ENCODE measurements around the gene DIS3L2. TPM values are rescaled to one million over a fixed set of nuclear protein-coding genes. Genes with fewer than 3 reads are reported as not detected.

DIS3L2 gene
- total and polyA plus RNA-seq, 2 experiments from 2014 or later = 15.2 to 25.3 TPM

DNA sequence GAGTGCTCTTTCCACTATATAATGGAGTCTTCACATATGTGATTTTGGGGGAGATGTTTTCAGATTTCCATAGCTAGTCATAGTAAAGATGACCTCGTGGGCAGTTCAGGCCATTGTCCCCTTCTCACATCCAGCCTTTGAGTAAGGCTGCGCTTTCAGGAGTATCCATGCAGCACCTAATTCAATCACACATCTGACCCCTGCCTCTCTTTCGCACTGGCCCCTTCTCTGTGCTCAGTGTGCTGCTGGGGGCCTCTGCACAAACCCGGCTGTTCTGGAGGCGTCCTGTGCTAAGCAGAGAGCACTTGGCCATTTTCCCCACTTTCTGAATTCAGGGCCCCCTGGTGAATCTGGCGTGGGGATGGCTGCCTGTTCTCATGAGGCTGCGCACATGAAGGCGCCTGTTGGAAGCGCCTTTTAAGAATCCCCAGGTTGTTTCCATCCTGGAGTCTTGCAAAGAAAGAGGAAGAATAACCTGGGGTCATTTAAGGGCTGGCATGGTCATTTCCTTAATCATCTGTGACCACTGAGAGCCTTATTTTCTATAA, 321.1 kb downstream of the DIS3L2 start:
- H3K4me3 Mint-ChIP-seq = no peak overlapping the region

More for the DNA sequence above, 321.1 kb downstream of the DIS3L2 start:
- no peaks in the 10 kb centered on the region for H3K27me3 Mint-ChIP-seq (ENCODE audit: insufficient read depth, low read depth, poor library complexity)
- H3K9me2 ChIP-seq (ENCODE audit: insufficient read depth) = no peaks in the 10 kb centered on the region
- H3K4me3 ChIP-seq = no peak overlapping the region
- 0 out of 3 replicates have a peak, but pooled peaks cover 3% of the 10 kb centered on the region for H3K9me3 Mint-ChIP-seq
- no peak for TF ChIP-seq JUNB (IDR thresholded peaks at IDR 0.05; ENCODE audit: unreplicated experiment)
- no peak for TF ChIP-seq CREB1 (CRISPR knock-in tag; IDR thresholded peaks at IDR 0.05; ENCODE audit: low read depth)
- TF ChIP-seq, protein P1, sequence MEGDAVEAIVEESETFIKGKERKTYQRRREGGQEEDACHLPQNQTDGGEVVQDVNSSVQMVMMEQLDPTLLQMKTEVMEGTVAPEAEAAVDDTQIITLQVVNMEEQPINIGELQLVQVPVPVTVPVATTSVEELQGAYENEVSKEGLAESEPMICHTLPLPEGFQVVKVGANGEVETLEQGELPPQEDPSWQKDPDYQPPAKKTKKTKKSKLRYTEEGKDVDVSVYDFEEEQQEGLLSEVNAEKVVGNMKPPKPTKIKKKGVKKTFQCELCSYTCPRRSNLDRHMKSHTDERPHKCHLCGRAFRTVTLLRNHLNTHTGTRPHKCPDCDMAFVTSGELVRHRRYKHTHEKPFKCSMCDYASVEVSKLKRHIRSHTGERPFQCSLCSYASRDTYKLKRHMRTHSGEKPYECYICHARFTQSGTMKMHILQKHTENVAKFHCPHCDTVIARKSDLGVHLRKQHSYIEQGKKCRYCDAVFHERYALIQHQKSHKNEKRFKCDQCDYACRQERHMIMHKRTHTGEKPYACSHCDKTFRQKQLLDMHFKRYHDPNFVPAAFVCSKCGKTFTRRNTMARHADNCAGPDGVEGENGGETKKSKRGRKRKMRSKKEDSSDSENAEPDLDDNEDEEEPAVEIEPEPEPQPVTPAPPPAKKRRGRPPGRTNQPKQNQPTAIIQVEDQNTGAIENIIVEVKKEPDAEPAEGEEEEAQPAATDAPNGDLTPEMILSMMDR (conservative IDR thresholded peaks at IDR 0.05; ENCODE audit: low read depth in 2 of 2) = no peak
- TF ChIP-seq, protein P2, sequence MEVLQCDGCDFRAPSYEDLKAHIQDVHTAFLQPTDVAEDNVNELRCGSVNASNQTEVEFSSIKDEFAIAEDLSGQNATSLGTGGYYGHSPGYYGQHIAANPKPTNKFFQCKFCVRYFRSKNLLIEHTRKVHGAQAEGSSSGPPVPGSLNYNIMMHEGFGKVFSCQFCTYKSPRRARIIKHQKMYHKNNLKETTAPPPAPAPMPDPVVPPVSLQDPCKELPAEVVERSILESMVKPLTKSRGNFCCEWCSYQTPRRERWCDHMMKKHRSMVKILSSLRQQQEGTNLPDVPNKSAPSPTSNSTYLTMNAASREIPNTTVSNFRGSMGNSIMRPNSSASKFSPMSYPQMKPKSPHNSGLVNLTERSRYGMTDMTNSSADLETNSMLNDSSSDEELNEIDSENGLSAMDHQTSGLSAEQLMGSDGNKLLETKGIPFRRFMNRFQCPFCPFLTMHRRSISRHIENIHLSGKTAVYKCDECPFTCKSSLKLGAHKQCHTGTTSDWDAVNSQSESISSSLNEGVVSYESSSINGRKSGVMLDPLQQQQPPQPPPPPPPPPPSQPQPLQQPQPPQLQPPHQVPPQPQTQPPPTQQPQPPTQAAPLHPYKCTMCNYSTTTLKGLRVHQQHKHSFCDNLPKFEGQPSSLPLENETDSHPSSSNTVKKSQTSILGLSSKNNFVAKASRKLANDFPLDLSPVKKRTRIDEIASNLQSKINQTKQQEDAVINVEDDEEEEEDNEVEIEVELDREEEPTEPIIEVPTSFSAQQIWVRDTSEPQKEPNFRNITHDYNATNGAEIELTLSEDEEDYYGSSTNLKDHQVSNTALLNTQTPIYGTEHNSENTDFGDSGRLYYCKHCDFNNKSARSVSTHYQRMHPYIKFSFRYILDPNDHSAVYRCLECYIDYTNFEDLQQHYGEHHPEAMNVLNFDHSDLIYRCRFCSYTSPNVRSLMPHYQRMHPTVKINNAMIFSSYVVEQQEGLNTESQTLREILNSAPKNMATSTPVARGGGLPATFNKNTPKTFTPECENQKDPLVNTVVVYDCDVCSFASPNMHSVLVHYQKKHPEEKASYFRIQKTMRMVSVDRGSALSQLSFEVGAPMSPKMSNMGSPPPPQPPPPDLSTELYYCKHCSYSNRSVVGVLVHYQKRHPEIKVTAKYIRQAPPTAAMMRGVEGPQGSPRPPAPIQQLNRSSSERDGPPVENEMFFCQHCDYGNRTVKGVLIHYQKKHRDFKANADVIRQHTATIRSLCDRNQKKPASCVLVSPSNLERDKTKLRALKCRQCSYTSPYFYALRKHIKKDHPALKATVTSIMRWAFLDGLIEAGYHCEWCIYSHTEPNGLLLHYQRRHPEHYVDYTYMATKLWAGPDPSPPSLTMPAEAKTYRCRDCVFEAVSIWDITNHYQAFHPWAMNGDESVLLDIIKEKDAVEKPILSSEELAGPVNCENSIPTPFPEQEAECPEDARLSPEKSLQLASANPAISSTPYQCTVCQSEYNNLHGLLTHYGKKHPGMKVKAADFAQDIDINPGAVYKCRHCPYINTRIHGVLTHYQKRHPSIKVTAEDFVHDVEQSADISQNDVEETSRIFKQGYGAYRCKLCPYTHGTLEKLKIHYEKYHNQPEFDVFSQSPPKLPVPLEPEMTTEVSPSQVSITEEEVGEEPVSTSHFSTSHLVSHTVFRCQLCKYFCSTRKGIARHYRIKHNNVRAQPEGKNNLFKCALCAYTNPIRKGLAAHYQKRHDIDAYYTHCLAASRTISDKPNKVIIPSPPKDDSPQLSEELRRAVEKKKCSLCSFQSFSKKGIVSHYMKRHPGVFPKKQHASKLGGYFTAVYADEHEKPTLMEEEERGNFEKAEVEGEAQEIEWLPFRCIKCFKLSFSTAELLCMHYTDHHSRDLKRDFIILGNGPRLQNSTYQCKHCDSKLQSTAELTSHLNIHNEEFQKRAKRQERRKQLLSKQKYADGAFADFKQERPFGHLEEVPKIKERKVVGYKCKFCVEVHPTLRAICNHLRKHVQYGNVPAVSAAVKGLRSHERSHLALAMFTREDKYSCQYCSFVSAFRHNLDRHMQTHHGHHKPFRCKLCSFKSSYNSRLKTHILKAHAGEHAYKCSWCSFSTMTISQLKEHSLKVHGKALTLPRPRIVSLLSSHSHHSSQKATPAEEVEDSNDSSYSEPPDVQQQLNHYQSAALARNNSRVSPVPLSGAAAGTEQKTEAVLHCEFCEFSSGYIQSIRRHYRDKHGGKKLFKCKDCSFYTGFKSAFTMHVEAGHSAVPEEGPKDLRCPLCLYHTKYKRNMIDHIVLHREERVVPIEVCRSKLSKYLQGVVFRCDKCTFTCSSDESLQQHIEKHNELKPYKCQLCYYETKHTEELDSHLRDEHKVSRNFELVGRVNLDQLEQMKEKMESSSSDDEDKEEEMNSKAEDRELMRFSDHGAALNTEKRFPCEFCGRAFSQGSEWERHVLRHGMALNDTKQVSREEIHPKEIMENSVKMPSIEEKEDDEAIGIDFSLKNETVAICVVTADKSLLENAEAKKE (CRISPR knock-in tag; IDR thresholded peaks at IDR 0.05) = no peak
- TF ChIP-seq ZNF114 (CRISPR knock-in tag; IDR thresholded peaks at IDR 0.05) = no peak
- TF ChIP-seq STAT1 (IDR thresholded peaks at IDR 0.05; ENCODE audit: unreplicated experiment) = no peak
- TF ChIP-seq, protein P3, sequence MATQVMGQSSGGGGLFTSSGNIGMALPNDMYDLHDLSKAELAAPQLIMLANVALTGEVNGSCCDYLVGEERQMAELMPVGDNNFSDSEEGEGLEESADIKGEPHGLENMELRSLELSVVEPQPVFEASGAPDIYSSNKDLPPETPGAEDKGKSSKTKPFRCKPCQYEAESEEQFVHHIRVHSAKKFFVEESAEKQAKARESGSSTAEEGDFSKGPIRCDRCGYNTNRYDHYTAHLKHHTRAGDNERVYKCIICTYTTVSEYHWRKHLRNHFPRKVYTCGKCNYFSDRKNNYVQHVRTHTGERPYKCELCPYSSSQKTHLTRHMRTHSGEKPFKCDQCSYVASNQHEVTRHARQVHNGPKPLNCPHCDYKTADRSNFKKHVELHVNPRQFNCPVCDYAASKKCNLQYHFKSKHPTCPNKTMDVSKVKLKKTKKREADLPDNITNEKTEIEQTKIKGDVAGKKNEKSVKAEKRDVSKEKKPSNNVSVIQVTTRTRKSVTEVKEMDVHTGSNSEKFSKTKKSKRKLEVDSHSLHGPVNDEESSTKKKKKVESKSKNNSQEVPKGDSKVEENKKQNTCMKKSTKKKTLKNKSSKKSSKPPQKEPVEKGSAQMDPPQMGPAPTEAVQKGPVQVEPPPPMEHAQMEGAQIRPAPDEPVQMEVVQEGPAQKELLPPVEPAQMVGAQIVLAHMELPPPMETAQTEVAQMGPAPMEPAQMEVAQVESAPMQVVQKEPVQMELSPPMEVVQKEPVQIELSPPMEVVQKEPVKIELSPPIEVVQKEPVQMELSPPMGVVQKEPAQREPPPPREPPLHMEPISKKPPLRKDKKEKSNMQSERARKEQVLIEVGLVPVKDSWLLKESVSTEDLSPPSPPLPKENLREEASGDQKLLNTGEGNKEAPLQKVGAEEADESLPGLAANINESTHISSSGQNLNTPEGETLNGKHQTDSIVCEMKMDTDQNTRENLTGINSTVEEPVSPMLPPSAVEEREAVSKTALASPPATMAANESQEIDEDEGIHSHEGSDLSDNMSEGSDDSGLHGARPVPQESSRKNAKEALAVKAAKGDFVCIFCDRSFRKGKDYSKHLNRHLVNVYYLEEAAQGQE (IDR thresholded peaks at IDR 0.05; ENCODE audit: unreplicated experiment) = no peak
- no peaks in the 10 kb centered on the region for H3K27me3 ChIP-seq (ENCODE audit: insufficient read depth)
- no peaks in the 10 kb centered on the region for H3F3A ChIP-seq (replicated peaks; ENCODE audit: low read depth)
- ATAC-seq = no peak
- H4K20me1 ChIP-seq (replicated peaks; ENCODE audit: insufficient read depth) = no peaks in the 10 kb centered on the region
- no peak overlapping the region for H3K4me2 ChIP-seq
- H3K27ac ChIP-seq (ENCODE audit: low read depth) = no peak overlapping the region
- H3K36me3 ChIP-seq (ENCODE audit: insufficient read depth) = no peaks in the 10 kb centered on the region
- peaks cover 3% of the 10 kb centered on the region; the same call in 1 of the 3 replicates for H3K36me3 Mint-ChIP-seq (ENCODE audit: low read depth)
- no peak for DNase-seq (ENCODE audit: low spot score)
- no peak overlapping the region for H3K27ac Mint-ChIP-seq
- no peaks in the 10 kb centered on the region for H3K4me1 Mint-ChIP-seq
- H3K79me2 ChIP-seq (replicated peaks; ENCODE audit: insufficient read depth) = no peaks in the 10 kb centered on the region
- H2AFZ ChIP-seq = no peak overlapping the region
- no peaks in the 10 kb centered on the region for H3K4me1 ChIP-seq (ENCODE audit: insufficient read depth)
